Caco-2 (cell line): ENCODE results near the gene AMPD2. TPM values are rescaled to one million over a fixed set of nuclear protein-coding genes. Genes with fewer than 3 reads are reported as not detected.
A peak's percentile ranks its signal among the peaks of the same experiment; 100 is the strongest.

Source experiments
- BruUV-seq: library from RNA; stranded (reverse); fragments of 400-500 nt; replicated peaks from 2 replicates; lab custom pipeline; 2021; lab: Mats Ljungman, UMichigan
- CTCF ChIA-PET: fragments of 300-600 bp; sonication (Branson Sonifier 250); formaldehyde crosslinking; loops from one replicate; lab custom pipeline; 2022; ENCODE audit warnings: antibody characterized with exemption; lab: Charles Lee
- POLR2A ChIA-PET: fragments of 300-600 bp; sonication (Branson Sonifier 250); formaldehyde crosslinking; loops from one replicate; lab custom pipeline; 2022; ENCODE audit warnings: antibody characterized with exemption; lab: Charles Lee
- DNase-seq, 2 experiments: peaks; one replicate each; pipeline versions ENCODE4 v3.0.0 to v3.0.0-alpha.2; 2020 to 2022
- H3K27me3 ChIP-seq: replicated peaks from 2 replicates; pipeline ENCODE4 v1.6.0; 2011; ENCODE audit warnings: low read length; ENCODE audit not compliant: control insufficient read depth, insufficient read depth
- H3K36me3 ChIP-seq: 2 replicates; pipeline ENCODE4 v1.5.1; 2011; ENCODE audit warnings: low read length; ENCODE audit not compliant: control insufficient read depth, insufficient read depth
- H3K4me1 ChIP-seq: fragments of 250-450 bp; sonication (Bioruptor Pico); 2 replicates; pipeline ENCODE4 v1.5.1; 2020; ENCODE audit warnings: mild to moderate bottlenecking
- H3K4me3 ChIP-seq: 2 replicates; pipeline ENCODE4 v1.5.1; 2011; ENCODE audit warnings: low read depth, mild to moderate bottlenecking, control low read depth, low read length
- H3K9me3 ChIP-seq: fragments of 250-450 bp; sonication (Bioruptor Pico); 2 replicates; pipeline ENCODE4 v1.5.1; 2020; ENCODE audit warnings: mild to moderate bottlenecking, moderate library complexity
- H3K27ac Mint-ChIP-seq: one replicate; pipeline ENCODE4 v1.8.0; 2022; ENCODE audit warnings: mixed read lengths; ENCODE audit not compliant: unreplicated experiment
- H3K27me3 Mint-ChIP-seq: one replicate; pipeline ENCODE4 v1.8.0; 2022; ENCODE audit warnings: mixed read lengths; ENCODE audit not compliant: insufficient read depth, unreplicated experiment
- H3K36me3 Mint-ChIP-seq: one replicate; pipeline ENCODE4 v1.8.0; 2022; ENCODE audit warnings: mild to moderate bottlenecking, mixed read lengths; ENCODE audit not compliant: insufficient read depth, unreplicated experiment
- H3K4me1 Mint-ChIP-seq: one replicate; pipeline ENCODE4 v1.8.0; 2022; ENCODE audit warnings: low read depth, mixed read lengths; ENCODE audit not compliant: unreplicated experiment
- H3K4me3 Mint-ChIP-seq: one replicate; pipeline ENCODE4 v1.8.0; 2022; ENCODE audit warnings: mild to moderate bottlenecking, moderate library complexity, mixed read lengths; ENCODE audit not compliant: unreplicated experiment
- H3K9me3 Mint-ChIP-seq: one replicate; pipeline ENCODE4 v1.8.0; 2022; ENCODE audit warnings: mixed read lengths; ENCODE audit not compliant: unreplicated experiment
- CTCF ChIP-seq, 2 experiments: fragments of 200-600 bp in 1 of 2; IDR thresholded peaks; 1 replicate in 1 of 2; 2 replicates in 1 of 2; pipeline versions ENCODE4 v1.5.1 to v1.8.0; 2011 to 2022; ENCODE audit warnings: antibody characterized with exemption in 1 of 2, control low read depth in 1 of 2, inconsistent platforms in 1 of 2, low read depth in 1 of 2, low read length in 1 of 2, mild to moderate bottlenecking in 1 of 2, moderate library complexity in 1 of 2; ENCODE audit not compliant: insufficient read depth in 1 of 2, severe bottlenecking in 1 of 2, unreplicated experiment in 1 of 2
- intact Hi-C: fragments of 100-400 bp; cut with micrococcal nuclease; formaldehyde crosslinking; loops from one replicate; pipeline ENCODE4 v1.10.0; 2022; ENCODE audit not compliant: unreplicated experiment
- total RNA-seq: library from RNA; stranded (reverse); gene quantifications from 2 replicates; pipeline ENCODE4 v1.2.3, GENCODE V29; 2022

Gene AMPD2
- total RNA-seq, 1 experiment from 2014 or later = 40.3 TPM

GRCh38 chr1:109653306-109653705 lies 33.7 kb downstream of the AMPD2 start:
- no peak for TF ChIP-seq CTCF (IDR thresholded peaks at IDR 0.05; ENCODE audit: insufficient read depth in 1 of 2, low read depth in 1 of 2, low read length in 1 of 2, severe bottlenecking in 1 of 2, unreplicated experiment in 1 of 2)
- Mint-ChIP-seq H3K27me3 (no peaks in the 10 kb centered on the region), H3K4me1 (peaks cover 12% of the 10 kb centered on the region), H3K36me3 (no peaks in the 10 kb centered on the region), H3K9me3 (no peaks in the 10 kb centered on the region), H3K4me3 (no peak overlapping the region), H3K27ac (no peak overlapping the region)
- Histone ChIP-seq H3K4me1 (no peaks in the 10 kb centered on the region), H3K27me3 (no peaks in the 10 kb centered on the region), H3K36me3 (no peaks in the 10 kb centered on the region), H3K9me3 (no peaks in the 10 kb centered on the region), H3K4me3 (no peak overlapping the region)
- no peak for DNase-seq
- POLR2A ChIA-PET = no interaction called here
- no TSS peak for BruUV-seq
- intact Hi-C loops = no loop called here
- CTCF ChIA-PET = interaction anchor here (0.7 kb wide), 1 partner anchor 95 kb away, joined by 3 read pairs; no protein-coding TSS in a partner anchor

GRCh38 chr1:109654519-109654918 lies 34.9 kb downstream of the AMPD2 start:
- Histone ChIP-seq H3K36me3 (no peaks in the 10 kb centered on the region), H3K27me3 (no peaks in the 10 kb centered on the region), H3K9me3 (no peaks in the 10 kb centered on the region), H3K4me3 (no peak overlapping the region), H3K4me1 (no peaks in the 10 kb centered on the region)
- no peaks in the 10 kb centered on the region for H3K27me3 Mint-ChIP-seq
- no TSS peak for BruUV-seq
- no peak overlapping the region for H3K27ac Mint-ChIP-seq
- POLR2A ChIA-PET = no interaction called here
- intact Hi-C loops = no loop called here
- CTCF ChIA-PET = no interaction called here
- no peaks in the 10 kb centered on the region for H3K9me3 Mint-ChIP-seq
- no peak for TF ChIP-seq CTCF (IDR thresholded peaks at IDR 0.05; ENCODE audit: insufficient read depth in 1 of 2, low read depth in 1 of 2, low read length in 1 of 2, severe bottlenecking in 1 of 2, unreplicated experiment in 1 of 2)
- peak overlapping the region; percentile 80 for H3K4me3 Mint-ChIP-seq
- no peak for DNase-seq
- H3K4me1 Mint-ChIP-seq = peaks cover 18% of the 10 kb centered on the region
- H3K36me3 Mint-ChIP-seq = no peaks in the 10 kb centered on the region

- H3K27ac Mint-ChIP-seq = peak within 1 kb of the TSS; percentile 76
- H3K27me3 Mint-ChIP-seq = no peaks in the 10 kb centered on the region
- no peaks in the 10 kb centered on the region for H3K36me3 ChIP-seq
- BruUV-seq = TSS peak; percentile 64
- H3K4me1 Mint-ChIP-seq = peaks cover 18% of the 10 kb centered on the region
- no peaks in the 10 kb centered on the region for H3K9me3 ChIP-seq
- peak within 1 kb of the TSS; percentile 48 for H3K4me3 ChIP-seq
- no peaks in the 10 kb centered on the region for H3K27me3 ChIP-seq
- H3K4me3 Mint-ChIP-seq = peak within 1 kb of the TSS; percentile 80
- H3K36me3 Mint-ChIP-seq = no peaks in the 10 kb centered on the region
- no peak for TF ChIP-seq CTCF (IDR thresholded peaks at IDR 0.05; ENCODE audit: insufficient read depth in 1 of 2, low read depth in 1 of 2, low read length in 1 of 2, severe bottlenecking in 1 of 2, unreplicated experiment in 1 of 2)
- intact Hi-C loops = loop anchor here (5.0 kb wide), 1 partner anchor 116 kb away; no protein-coding TSS in a partner anchor
- H3K9me3 Mint-ChIP-seq = no peaks in the 10 kb centered on the region
- ChIA-PET CTCF (interaction anchor here (0.7 to 1.3 kb wide), 4 partner anchors 16 to 527 kb away, joined by 3 to 6 read pairs (median 4); no protein-coding TSS in a partner anchor), POLR2A (interaction anchor here (0.5 to 0.6 kb wide), 3 partner anchors 35 to 145 kb away, joined by 3 to 10 read pairs (median 3); partner anchors contain the start of gene GNAI3)
- peak; percentile 77 to 84 for DNase-seq
- H3K4me1 ChIP-seq = no peaks in the 10 kb centered on the region
Measured at GRCh38 chr1:109655615-109656519, 36.2 kb downstream of the AMPD2 start, which contains the start of gene GSTM4. Gene GSTM4 (plus strand): TSS chr1:109656099. CDS start chr1:109656390, 291 bp downstream.
